ENCODE measurements around the gene OXSR1. TPM values are rescaled to one million over a fixed set of nuclear protein-coding genes. Genes with fewer than 3 reads are reported as not detected.

The OXSR1 gene
- total and polyA plus RNA-seq, 10 of the 15 experiments (the other 5 are each of a cell fraction or from before 2014, with no cell fraction given) = 12.4 to 54.6 (median 35.7) TPM

DNA sequence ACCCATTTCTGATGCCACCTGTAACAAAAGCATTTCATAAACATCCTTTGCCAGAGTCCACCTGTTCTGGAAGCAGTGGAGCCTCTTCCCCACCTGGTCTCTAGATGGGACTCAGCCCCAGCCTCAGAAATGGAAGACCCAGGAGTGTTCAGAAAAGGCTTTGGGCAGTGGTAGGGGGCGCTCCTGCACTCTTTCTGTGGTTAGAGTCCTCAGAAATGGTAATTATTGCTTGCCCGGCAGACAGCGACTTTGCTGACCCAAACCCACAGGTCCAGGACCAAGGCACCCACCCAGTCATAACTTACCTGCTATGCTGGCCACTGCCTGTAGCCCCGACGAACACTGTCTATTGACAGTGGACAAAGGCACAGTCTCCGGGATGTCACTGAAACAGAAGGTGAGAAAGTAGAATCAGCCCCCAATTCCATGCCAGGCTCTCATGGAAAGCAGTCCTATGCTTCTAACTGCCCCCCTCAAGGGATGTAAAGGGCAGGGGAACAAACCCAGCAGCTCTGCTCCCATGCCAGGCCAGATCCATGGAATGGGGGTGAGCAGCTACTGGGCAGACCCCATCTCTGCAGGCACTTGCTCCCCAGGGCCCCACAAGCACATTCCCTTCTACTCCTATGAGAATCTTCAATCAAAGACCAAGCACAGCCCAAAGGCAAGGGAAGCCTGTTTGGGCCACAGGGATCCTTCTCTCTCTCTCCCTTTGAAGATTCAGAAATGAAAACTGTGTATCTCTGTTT lies 33.5 kb upstream of the OXSR1 start:
- Histone ChIP-seq H3K79me2 (ENCODE audit: control insufficient read depth, insufficient read depth, low read length) (peaks cover 22% of the 10 kb centered on the region), H3K27ac (ENCODE audit: control insufficient read depth, insufficient read depth) (no peak overlapping the region), H4K20me1 (ENCODE audit: control insufficient read depth, insufficient read depth) (peaks cover 5% of the 10 kb centered on the region), H2AFZ (ENCODE audit: control insufficient read depth, low read depth, low read length) (no peak overlapping the region), H3K27me3 (replicated peaks in 1 of 2; ENCODE audit: control insufficient read depth in 2 of 2, insufficient read depth in 2 of 2, low read length in 1 of 2) (no peaks in the 10 kb centered on the region), H3K4me3 (no peak overlapping the region), H3K9ac (ENCODE audit: control insufficient read depth, insufficient read depth, low read length) (peak overlapping the region; percentile 11; the same call in 1 of the 2 replicates), H3K9me3 (replicated peaks; ENCODE audit: control insufficient read depth, insufficient read depth, low read length) (no peaks in the 10 kb centered on the region), H3K36me3 (ENCODE audit: control insufficient read depth in 2 of 2, insufficient read depth in 2 of 2, low read length in 1 of 2) (peaks cover 11 to 37% of the 10 kb centered on the region in 2 experiments), H3K4me2 (ENCODE audit: control insufficient read depth, insufficient read depth) (peak overlapping the region; percentile 18; the same call in 1 of the 2 replicates), H3K4me1 (ENCODE audit: control insufficient read depth, insufficient read depth, low read length) (peaks cover 18% of the 10 kb centered on the region)
- ChIA-PET SMC1A (ENCODE audit: uncharacterized antibody, unreplicated experiment) (interaction anchor here (0.7 to 4.4 kb wide), 16 partner anchors 10 to 227 kb away, joined by 3 to 18 read pairs (median 4); partner anchors contain the start of genes OXSR1 and SLC22A14), RAD21 (ENCODE audit: unreplicated experiment) (interaction anchor here (0.9 to 2.5 kb wide), 5 partner anchors 26 to 212 kb away, joined by 3 to 10 read pairs (median 3); partner anchors contain the start of genes OXSR1 and SLC22A14), POLR2A (interaction anchor here (1.1 to 1.8 kb wide), 3 partner anchors 32 to 215 kb away, joined by 3 to 5 read pairs (median 4); partner anchors contain the start of genes OXSR1 and XYLB), CTCF (interaction anchor here (0.8 to 6.0 kb wide), 27 partner anchors 9 to 349 kb away, joined by 3 to 54 read pairs (median 5); partner anchors contain the start of genes OXSR1, SLC22A14 and XYLB)
- in situ Hi-C loops (cut with MboI) = no loop called here
- DNase-seq (ENCODE audit: low read depth, low spot score) = no peak
- no peak for FAIRE-seq
- peak; percentile 60 for ATAC-seq
- WGBS (ENCODE audit: insufficient coverage, insufficient replicate concordance, low lambda C conversion rate, missing lambda C conversion rate) = 77% methylated on average over 6 of the region's 6 CpGs
- intact Hi-C loops (cut with micrococcal nuclease; ENCODE audit: unreplicated experiment) = no loop called here
- BruUV-seq (replicated peaks) = no TSS peak
- no peak for TF ChIP-seq TAF1 (IDR thresholded peaks at IDR 0.05; ENCODE audit: borderline replicate concordance, low read depth, low read length)
- TF ChIP-seq MXI1 (IDR thresholded peaks at IDR 0.05; ENCODE audit: low read depth, low read length) = no peak
- TF ChIP-seq, protein P1, sequence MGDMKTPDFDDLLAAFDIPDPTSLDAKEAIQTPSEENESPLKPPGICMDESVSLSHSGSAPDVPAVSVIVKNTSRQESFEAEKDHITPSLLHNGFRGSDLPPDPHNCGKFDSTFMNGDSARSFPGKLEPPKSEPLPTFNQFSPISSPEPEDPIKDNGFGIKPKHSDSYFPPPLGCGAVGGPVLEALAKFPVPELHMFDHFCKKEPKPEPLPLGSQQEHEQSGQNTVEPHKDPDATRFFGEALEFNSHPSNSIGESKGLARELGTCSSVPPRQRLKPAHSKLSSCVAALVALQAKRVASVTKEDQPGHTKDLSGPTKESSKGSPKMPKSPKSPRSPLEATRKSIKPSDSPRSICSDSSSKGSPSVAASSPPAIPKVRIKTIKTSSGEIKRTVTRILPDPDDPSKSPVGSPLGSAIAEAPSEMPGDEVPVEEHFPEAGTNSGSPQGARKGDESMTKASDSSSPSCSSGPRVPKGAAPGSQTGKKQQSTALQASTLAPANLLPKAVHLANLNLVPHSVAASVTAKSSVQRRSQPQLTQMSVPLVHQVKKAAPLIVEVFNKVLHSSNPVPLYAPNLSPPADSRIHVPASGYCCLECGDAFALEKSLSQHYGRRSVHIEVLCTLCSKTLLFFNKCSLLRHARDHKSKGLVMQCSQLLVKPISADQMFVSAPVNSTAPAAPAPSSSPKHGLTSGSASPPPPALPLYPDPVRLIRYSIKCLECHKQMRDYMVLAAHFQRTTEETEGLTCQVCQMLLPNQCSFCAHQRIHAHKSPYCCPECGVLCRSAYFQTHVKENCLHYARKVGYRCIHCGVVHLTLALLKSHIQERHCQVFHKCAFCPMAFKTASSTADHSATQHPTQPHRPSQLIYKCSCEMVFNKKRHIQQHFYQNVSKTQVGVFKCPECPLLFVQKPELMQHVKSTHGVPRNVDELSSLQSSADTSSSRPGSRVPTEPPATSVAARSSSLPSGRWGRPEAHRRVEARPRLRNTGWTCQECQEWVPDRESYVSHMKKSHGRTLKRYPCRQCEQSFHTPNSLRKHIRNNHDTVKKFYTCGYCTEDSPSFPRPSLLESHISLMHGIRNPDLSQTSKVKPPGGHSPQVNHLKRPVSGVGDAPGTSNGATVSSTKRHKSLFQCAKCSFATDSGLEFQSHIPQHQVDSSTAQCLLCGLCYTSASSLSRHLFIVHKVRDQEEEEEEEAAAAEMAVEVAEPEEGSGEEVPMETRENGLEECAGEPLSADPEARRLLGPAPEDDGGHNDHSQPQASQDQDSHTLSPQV (IDR thresholded peaks at IDR 0.05) = no peak
- TF ChIP-seq, protein P2, sequence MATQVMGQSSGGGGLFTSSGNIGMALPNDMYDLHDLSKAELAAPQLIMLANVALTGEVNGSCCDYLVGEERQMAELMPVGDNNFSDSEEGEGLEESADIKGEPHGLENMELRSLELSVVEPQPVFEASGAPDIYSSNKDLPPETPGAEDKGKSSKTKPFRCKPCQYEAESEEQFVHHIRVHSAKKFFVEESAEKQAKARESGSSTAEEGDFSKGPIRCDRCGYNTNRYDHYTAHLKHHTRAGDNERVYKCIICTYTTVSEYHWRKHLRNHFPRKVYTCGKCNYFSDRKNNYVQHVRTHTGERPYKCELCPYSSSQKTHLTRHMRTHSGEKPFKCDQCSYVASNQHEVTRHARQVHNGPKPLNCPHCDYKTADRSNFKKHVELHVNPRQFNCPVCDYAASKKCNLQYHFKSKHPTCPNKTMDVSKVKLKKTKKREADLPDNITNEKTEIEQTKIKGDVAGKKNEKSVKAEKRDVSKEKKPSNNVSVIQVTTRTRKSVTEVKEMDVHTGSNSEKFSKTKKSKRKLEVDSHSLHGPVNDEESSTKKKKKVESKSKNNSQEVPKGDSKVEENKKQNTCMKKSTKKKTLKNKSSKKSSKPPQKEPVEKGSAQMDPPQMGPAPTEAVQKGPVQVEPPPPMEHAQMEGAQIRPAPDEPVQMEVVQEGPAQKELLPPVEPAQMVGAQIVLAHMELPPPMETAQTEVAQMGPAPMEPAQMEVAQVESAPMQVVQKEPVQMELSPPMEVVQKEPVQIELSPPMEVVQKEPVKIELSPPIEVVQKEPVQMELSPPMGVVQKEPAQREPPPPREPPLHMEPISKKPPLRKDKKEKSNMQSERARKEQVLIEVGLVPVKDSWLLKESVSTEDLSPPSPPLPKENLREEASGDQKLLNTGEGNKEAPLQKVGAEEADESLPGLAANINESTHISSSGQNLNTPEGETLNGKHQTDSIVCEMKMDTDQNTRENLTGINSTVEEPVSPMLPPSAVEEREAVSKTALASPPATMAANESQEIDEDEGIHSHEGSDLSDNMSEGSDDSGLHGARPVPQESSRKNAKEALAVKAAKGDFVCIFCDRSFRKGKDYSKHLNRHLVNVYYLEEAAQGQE (IDR thresholded peaks at IDR 0.05; ENCODE audit: low read depth, low read length) = no peak
- no peak for TF ChIP-seq JUND (IDR thresholded peaks at IDR 0.05; ENCODE audit: low read depth, low read length)
- TF ChIP-seq SREBF2 (IDR thresholded peaks at IDR 0.05; ENCODE audit: low read length) = no peak
- TF ChIP-seq, protein P3, sequence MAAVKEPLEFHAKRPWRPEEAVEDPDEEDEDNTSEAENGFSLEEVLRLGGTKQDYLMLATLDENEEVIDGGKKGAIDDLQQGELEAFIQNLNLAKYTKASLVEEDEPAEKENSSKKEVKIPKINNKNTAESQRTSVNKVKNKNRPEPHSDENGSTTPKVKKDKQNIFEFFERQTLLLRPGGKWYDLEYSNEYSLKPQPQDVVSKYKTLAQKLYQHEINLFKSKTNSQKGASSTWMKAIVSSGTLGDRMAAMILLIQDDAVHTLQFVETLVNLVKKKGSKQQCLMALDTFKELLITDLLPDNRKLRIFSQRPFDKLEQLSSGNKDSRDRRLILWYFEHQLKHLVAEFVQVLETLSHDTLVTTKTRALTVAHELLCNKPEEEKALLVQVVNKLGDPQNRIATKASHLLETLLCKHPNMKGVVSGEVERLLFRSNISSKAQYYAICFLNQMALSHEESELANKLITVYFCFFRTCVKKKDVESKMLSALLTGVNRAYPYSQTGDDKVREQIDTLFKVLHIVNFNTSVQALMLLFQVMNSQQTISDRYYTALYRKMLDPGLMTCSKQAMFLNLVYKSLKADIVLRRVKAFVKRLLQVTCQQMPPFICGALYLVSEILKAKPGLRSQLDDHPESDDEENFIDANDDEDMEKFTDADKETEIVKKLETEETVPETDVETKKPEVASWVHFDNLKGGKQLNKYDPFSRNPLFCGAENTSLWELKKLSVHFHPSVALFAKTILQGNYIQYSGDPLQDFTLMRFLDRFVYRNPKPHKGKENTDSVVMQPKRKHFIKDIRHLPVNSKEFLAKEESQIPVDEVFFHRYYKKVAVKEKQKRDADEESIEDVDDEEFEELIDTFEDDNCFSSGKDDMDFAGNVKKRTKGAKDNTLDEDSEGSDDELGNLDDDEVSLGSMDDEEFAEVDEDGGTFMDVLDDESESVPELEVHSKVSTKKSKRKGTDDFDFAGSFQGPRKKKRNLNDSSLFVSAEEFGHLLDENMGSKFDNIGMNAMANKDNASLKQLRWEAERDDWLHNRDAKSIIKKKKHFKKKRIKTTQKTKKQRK (IDR thresholded peaks at IDR 0.05; ENCODE audit: low read depth, low read length) = no peak
- TF ChIP-seq, protein P4, sequence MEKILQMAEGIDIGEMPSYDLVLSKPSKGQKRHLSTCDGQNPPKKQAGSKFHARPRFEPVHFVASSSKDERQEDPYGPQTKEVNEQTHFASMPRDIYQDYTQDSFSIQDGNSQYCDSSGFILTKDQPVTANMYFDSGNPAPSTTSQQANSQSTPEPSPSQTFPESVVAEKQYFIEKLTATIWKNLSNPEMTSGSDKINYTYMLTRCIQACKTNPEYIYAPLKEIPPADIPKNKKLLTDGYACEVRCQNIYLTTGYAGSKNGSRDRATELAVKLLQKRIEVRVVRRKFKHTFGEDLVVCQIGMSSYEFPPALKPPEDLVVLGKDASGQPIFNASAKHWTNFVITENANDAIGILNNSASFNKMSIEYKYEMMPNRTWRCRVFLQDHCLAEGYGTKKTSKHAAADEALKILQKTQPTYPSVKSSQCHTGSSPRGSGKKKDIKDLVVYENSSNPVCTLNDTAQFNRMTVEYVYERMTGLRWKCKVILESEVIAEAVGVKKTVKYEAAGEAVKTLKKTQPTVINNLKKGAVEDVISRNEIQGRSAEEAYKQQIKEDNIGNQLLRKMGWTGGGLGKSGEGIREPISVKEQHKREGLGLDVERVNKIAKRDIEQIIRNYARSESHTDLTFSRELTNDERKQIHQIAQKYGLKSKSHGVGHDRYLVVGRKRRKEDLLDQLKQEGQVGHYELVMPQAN (conservative IDR thresholded peaks at IDR 0.05) = no peak

Data from GM12878 (cell line).